ENCODE data around the gene KRT34. TPM values are rescaled to one million over a fixed set of nuclear protein-coding genes. Genes with fewer than 3 reads are reported as not detected.
"Not testable (repeated sequence)": the region's sequence is repeated elsewhere in the genome, so short reads cannot be mapped to it uniquely, and the experiment has no call there.

The KRT34 gene
- total and polyA plus RNA-seq, 2 experiments from 2014 or later, result 39.8 to 77.8 TPM

DNA sequence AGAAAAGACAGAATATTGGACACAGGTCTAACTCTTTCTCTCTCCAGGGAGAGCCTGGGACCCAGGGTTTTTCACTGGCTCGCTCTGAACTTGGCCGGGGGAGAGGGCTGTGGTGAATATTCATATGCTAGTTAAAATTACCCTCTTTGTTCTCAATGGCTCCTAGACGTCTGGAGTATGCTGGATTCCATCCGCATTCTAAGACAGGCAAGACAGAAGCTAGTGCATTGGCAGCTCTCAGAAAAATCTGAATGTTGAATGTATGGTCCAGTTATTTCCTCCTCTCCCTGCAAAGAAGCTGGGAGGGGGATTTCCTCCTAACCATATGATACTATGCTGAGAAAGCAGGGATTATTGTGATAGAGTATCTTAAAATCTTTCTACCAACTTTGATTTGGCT, 5.6 kb upstream of the KRT34 start:
- Histone ChIP-seq H4K20me1 (ENCODE audit: insufficient read depth) (no peaks in the 10 kb centered on the region), H3K4me1 (ENCODE audit: insufficient read depth) (peaks cover 21% of the 10 kb centered on the region), H2AFZ (no peak overlapping the region), H3K4me3 (no peak overlapping the region), H3K4me2 (ENCODE audit: unreplicated experiment) (no peak overlapping the region), H3K9me2 (ENCODE audit: insufficient read depth) (no peaks in the 10 kb centered on the region), H3K79me2 (ENCODE audit: insufficient read depth) (no peaks in the 10 kb centered on the region), H3K9ac (no peak overlapping the region), H3K9me3 (ENCODE audit: low read depth) (peaks cover 3% of the 10 kb centered on the region), H3K36me3 (ENCODE audit: low read depth) (0 out of 2 replicates have a peak, but pooled peaks cover 2% of the 10 kb centered on the region), H3K27ac (no peak overlapping the region), H3F3A (ENCODE audit: insufficient read depth) (peaks cover 10% of the 10 kb centered on the region), H3K27me3 (replicated peaks; ENCODE audit: insufficient read depth) (no peaks in the 10 kb centered on the region)
- in situ Hi-C loops (cut with MboI), result no loop called here
- no peak for TF ChIP-seq EZH2 (IDR thresholded peaks at IDR 0.05; ENCODE audit: insufficient read depth, poor library complexity, severe bottlenecking)
- no peak for TF ChIP-seq EZH2phosphoT487 (IDR thresholded peaks at IDR 0.05; ENCODE audit: insufficient read depth, low read depth)
- no peak for DNase-seq
- WGBS, 2 experiments (ENCODE audit: low coverage in 1 of 2, low lambda C conversion rate in 2 of 2, missing lambda C conversion rate in 2 of 2), result 58 to 61% methylated on average over 4 of the region's 4 CpGs

DNA sequence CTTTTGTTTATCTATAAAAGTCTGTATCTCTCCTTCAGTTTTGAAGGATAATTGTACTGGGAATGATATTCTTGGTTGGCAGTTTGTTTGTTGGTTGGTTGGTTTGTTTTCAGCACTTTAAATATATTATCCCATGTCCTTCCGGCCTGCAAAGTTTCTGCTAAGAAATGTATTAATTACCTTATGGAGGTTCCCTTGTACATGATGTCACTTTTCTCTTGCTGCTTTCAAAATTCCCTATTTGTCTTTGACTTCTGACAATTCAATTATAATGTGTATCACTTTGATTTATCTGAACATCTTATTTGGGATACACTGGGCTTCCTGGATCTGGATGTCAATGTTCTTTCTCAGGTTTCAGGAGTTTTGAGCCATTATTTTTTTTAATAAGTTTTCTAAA, 4.1 kb upstream of the KRT34 start:
- Histone ChIP-seq H3K4me3 (no peak overlapping the region), H3K4me2 (ENCODE audit: unreplicated experiment) (no peak overlapping the region), H4K20me1 (ENCODE audit: insufficient read depth) (no peaks in the 10 kb centered on the region), H3F3A (ENCODE audit: insufficient read depth) (peaks cover 20% of the 10 kb centered on the region), H3K79me2 (ENCODE audit: insufficient read depth) (no peaks in the 10 kb centered on the region), H3K9me2 (ENCODE audit: insufficient read depth) (no peaks in the 10 kb centered on the region), H3K36me3 (ENCODE audit: low read depth) (0 out of 2 replicates have a peak, but pooled peaks cover 2% of the 10 kb centered on the region), H3K4me1 (ENCODE audit: insufficient read depth) (peaks cover 27% of the 10 kb centered on the region), H3K9ac (no peak overlapping the region), H2AFZ (no peak overlapping the region), H3K27ac (no peak overlapping the region), H3K9me3 (ENCODE audit: low read depth) (peaks cover 3% of the 10 kb centered on the region), H3K27me3 (replicated peaks; ENCODE audit: insufficient read depth) (no peaks in the 10 kb centered on the region)
- TF ChIP-seq EZH2 (IDR thresholded peaks at IDR 0.05; ENCODE audit: insufficient read depth, poor library complexity, severe bottlenecking) (no peak), EZH2phosphoT487 (IDR thresholded peaks at IDR 0.05; ENCODE audit: insufficient read depth, low read depth) (no peak)
- DNase-seq, result no peak
- 76 to 79% methylated on average over 1 of the region's 1 CpG for WGBS, 2 experiments (ENCODE audit: low coverage in 1 of 2, low lambda C conversion rate in 2 of 2, missing lambda C conversion rate in 2 of 2)
- in situ Hi-C loops (cut with MboI), result no loop called here

DNA sequence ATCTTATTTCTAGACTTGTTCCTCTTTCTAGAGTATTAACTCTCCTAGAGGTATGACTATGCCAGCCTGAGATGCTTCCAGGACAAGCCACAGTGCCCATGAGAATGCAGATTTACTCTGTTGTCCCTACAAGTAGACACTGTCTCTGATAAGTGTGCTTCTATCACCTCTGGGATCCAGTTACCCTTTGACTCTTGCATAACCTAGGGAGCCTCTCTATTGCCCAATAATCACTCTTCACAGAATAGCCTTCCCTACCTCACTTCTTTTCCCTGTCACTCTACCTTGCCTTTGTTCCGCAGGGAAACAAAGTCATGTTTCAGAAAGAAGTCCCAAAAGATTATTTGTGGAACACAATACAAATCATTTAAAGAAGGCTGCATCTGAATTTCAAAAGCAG, 1.6 kb upstream of the KRT34 start:
- TF ChIP-seq EZH2 (IDR thresholded peaks at IDR 0.05; ENCODE audit: insufficient read depth, poor library complexity, severe bottlenecking) (no peak), EZH2phosphoT487 (IDR thresholded peaks at IDR 0.05; ENCODE audit: insufficient read depth, low read depth) (no peak)
- no peak for DNase-seq
- H2AFZ ChIP-seq, result no peak overlapping the region
- H3K4me2 ChIP-seq (ENCODE audit: unreplicated experiment), result no peak overlapping the region
- peaks cover 3% of the 10 kb centered on the region for H3K9me3 ChIP-seq (ENCODE audit: low read depth)
- H3K4me1 ChIP-seq (ENCODE audit: insufficient read depth), result peaks cover 43% of the 10 kb centered on the region
- peaks cover 37% of the 10 kb centered on the region for H3F3A ChIP-seq (ENCODE audit: insufficient read depth)
- no peak overlapping the region for H3K4me3 ChIP-seq
- no peaks in the 10 kb centered on the region for H3K79me2 ChIP-seq (ENCODE audit: insufficient read depth)
- H3K27me3 ChIP-seq (replicated peaks; ENCODE audit: insufficient read depth), result no peaks in the 10 kb centered on the region
- H3K9me2 ChIP-seq (ENCODE audit: insufficient read depth), result no peaks in the 10 kb centered on the region
- H3K27ac ChIP-seq, result no peak overlapping the region
- H3K36me3 ChIP-seq (ENCODE audit: low read depth), result 0 out of 2 replicates have a peak, but pooled peaks cover 2% of the 10 kb centered on the region
- WGBS, 2 experiments (ENCODE audit: low coverage in 1 of 2, low lambda C conversion rate in 2 of 2, missing lambda C conversion rate in 2 of 2), result 97 to 100% methylated on average over 1 of the region's 1 CpG
- in situ Hi-C loops (cut with MboI), result no loop called here
- H4K20me1 ChIP-seq (ENCODE audit: insufficient read depth), result no peaks in the 10 kb centered on the region
- no peak overlapping the region for H3K9ac ChIP-seq

DNA sequence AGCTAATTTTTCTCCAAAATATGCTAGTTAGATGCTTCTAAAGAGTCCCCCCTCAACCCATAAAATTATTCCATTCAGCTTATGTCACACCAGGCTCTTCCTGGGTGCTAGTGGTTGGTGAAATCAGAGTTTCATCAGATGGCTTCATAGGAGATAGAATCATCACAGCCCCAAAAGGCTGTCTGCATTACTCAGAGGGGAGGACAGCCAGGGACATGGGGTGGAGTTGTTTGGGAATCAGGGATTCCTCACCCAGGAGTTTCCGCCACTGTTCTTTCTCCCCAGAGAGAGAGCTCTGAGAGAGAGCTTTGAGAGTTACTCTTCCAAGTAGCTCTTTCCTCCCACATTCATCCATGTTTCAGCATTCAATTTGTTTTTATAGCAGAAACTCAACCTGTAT, 288 bp upstream of the KRT34 start:
- Histone ChIP-seq H3K36me3 (ENCODE audit: low read depth) (0 out of 2 replicates have a peak, but pooled peaks cover 2% of the 10 kb centered on the region), H4K20me1 (ENCODE audit: insufficient read depth) (no peaks in the 10 kb centered on the region), H2AFZ (no peak overlapping the region), H3K4me2 (ENCODE audit: unreplicated experiment) (peak overlapping the region; percentile 11), H3K9ac (peak overlapping the region; percentile 35; the same call in 1 of the 2 replicates), H3F3A (ENCODE audit: insufficient read depth) (peaks cover 50% of the 10 kb centered on the region), H3K9me3 (ENCODE audit: low read depth) (peaks cover 3% of the 10 kb centered on the region), H3K27ac (peak overlapping the region; percentile 94), H3K27me3 (replicated peaks; ENCODE audit: insufficient read depth) (no peaks in the 10 kb centered on the region), H3K9me2 (ENCODE audit: insufficient read depth) (no peaks in the 10 kb centered on the region), H3K4me1 (ENCODE audit: insufficient read depth) (peaks cover 52% of the 10 kb centered on the region), H3K4me3 (no peak overlapping the region), H3K79me2 (ENCODE audit: insufficient read depth) (no peaks in the 10 kb centered on the region)
- TF ChIP-seq EZH2 (IDR thresholded peaks at IDR 0.05; ENCODE audit: insufficient read depth, poor library complexity, severe bottlenecking), result no peak
- no peak for TF ChIP-seq EZH2phosphoT487 (IDR thresholded peaks at IDR 0.05; ENCODE audit: insufficient read depth, low read depth)
- peak; percentile 92 for DNase-seq
- WGBS, 2 experiments (ENCODE audit: low coverage in 1 of 2, low lambda C conversion rate in 2 of 2, missing lambda C conversion rate in 2 of 2), result 33 to 37% methylated on average over 1 of the region's 1 CpG
- in situ Hi-C loops (cut with MboI), result no loop called here

DNA sequence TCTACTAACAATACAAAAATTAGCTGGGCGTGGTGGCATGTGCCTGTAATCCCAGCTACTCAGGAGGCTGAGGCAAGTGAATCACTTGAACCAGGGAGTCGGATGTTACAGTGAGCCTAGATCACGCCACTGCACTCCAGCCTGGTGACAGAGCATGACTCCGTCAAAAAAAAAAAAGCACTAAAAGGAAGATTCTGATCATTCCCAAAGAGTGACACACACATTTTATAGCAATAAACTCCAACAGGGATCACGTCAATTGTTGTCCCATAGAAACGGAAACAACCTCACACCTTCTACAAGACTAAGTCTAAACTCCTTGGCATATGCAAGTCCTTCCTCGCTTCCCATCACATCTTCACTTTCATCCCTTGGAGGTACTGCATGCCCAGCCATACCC, 2.0 kb downstream of the KRT34 start:
- Histone ChIP-seq H3K9ac (peak overlapping the region; percentile 59), H3F3A (ENCODE audit: insufficient read depth) (peaks cover 54% of the 10 kb centered on the region), H3K4me1 (ENCODE audit: insufficient read depth) (peaks cover 59% of the 10 kb centered on the region), H3K4me2 (ENCODE audit: unreplicated experiment) (peak overlapping the region; percentile 68), H3K27ac (peak overlapping the region; percentile 94)
- H3K9me2 ChIP-seq (ENCODE audit: insufficient read depth); H3K9me3 ChIP-seq (ENCODE audit: low read depth); in situ Hi-C loops (cut with MboI); H2AFZ ChIP-seq; H3K79me2 ChIP-seq (ENCODE audit: insufficient read depth); H3K4me3 ChIP-seq; H3K36me3 ChIP-seq (ENCODE audit: low read depth); H3K27me3 ChIP-seq (replicated peaks; ENCODE audit: insufficient read depth); H4K20me1 ChIP-seq (ENCODE audit: insufficient read depth): not testable (repeated sequence)
- 8 to 10% methylated on average over 7 of the region's 7 CpGs for WGBS, 2 experiments (ENCODE audit: low coverage in 1 of 2, low lambda C conversion rate in 2 of 2, missing lambda C conversion rate in 2 of 2)
- DNase-seq, result peak; percentile 91

Data from GM23248 (cell line).